ENCODE measurements around the gene CDA.

The CDA gene

GRCh38 chr1:20588634-20589225 lies at the start of gene CDA:
TSS of gene CDA (plus strand) at chr1:20589097. CDS start at chr1:20589130, 33 bp downstream.
- peak within 1 kb of the TSS; percentile 68 to 79 (median 78) for H3K4me3 Mint-ChIP-seq
- no peak for TF ChIP-seq CTCF (IDR thresholded peaks at IDR 0.05; ENCODE audit: unreplicated experiment in 3 of 3)
- H3K27ac Mint-ChIP-seq, result peak within 1 kb of the TSS; percentile 96 to 98 (median 98)
- H3K36me3 Mint-ChIP-seq (ENCODE audit: low read depth), result no peaks in the 10 kb centered on the region
- H3K4me1 Mint-ChIP-seq, result peaks cover 18% of the 10 kb centered on the region
- H3K27me3 Mint-ChIP-seq (ENCODE audit: low read depth), result peaks cover 6% of the 10 kb centered on the region
- no peaks in the 10 kb centered on the region for H3K9me3 Mint-ChIP-seq

- Mint-ChIP-seq H3K4me1 (no peaks in the 10 kb centered on the region), H3K36me3 (ENCODE audit: low read depth) (no peaks in the 10 kb centered on the region), H3K27ac (no peak overlapping the region), H3K4me3 (no peak overlapping the region), H3K27me3 (ENCODE audit: low read depth) (peaks cover 69% of the 10 kb centered on the region), H3K9me3 (no peaks in the 10 kb centered on the region)
- no peak for TF ChIP-seq CTCF (IDR thresholded peaks at IDR 0.05; ENCODE audit: unreplicated experiment in 3 of 3)
These were observed 48.6 kb upstream of the CDA start for GRCh38 chr1:20540281-20540680.

- TF ChIP-seq CTCF (IDR thresholded peaks at IDR 0.05; ENCODE audit: unreplicated experiment in 3 of 3), result no peak
These were observed 42.3 kb upstream of the CDA start for GRCh38 chr1:20546637-20547036.

GRCh38 chr1:20551161-20551560 lies 37.7 kb upstream of the CDA start:
- peaks cover 49% of the 10 kb centered on the region for H3K27me3 Mint-ChIP-seq (ENCODE audit: low read depth)
- peak overlapping the region; percentile 98 to 99 (median 98) for H3K27ac Mint-ChIP-seq
- peaks cover 26% of the 10 kb centered on the region for H3K4me1 Mint-ChIP-seq
- H3K4me3 Mint-ChIP-seq, result peak overlapping the region; percentile 88 to 92 (median 89)
- no peaks in the 10 kb centered on the region for H3K36me3 Mint-ChIP-seq (ENCODE audit: low read depth)
- no peak for TF ChIP-seq CTCF (IDR thresholded peaks at IDR 0.05; ENCODE audit: unreplicated experiment in 3 of 3)
- no peaks in the 10 kb centered on the region for H3K9me3 Mint-ChIP-seq

More at GRCh38 chr1:20546637-20547036, 42.3 kb upstream of the CDA start:
- Mint-ChIP-seq H3K4me1 (peaks cover 7% of the 10 kb centered on the region), H3K9me3 (no peaks in the 10 kb centered on the region), H3K36me3 (ENCODE audit: low read depth) (no peaks in the 10 kb centered on the region), H3K27me3 (ENCODE audit: low read depth) (peaks cover 47% of the 10 kb centered on the region), H3K4me3 (no peak overlapping the region), H3K27ac (no peak overlapping the region)

- no peaks in the 10 kb centered on the region for H3K36me3 Mint-ChIP-seq (ENCODE audit: low read depth)
These were observed 36.8 kb upstream of the CDA start, which contains the start of gene FAM43B for GRCh38 chr1:20551945-20552727. TSS of gene FAM43B (plus strand) at chr1:20552573. CDS start at chr1:20552974, 401 bp downstream.

More at GRCh38 chr1:20551945-20552727, 36.8 kb upstream of the CDA start, which contains the start of gene FAM43B:
- H3K27ac Mint-ChIP-seq, result peak within 1 kb of the TSS; percentile 98 to 99 (median 98)
- H3K27me3 Mint-ChIP-seq (ENCODE audit: low read depth), result peaks cover 43% of the 10 kb centered on the region
- TF ChIP-seq CTCF (IDR thresholded peaks at IDR 0.05; ENCODE audit: unreplicated experiment in 3 of 3), result no peak
- H3K9me3 Mint-ChIP-seq, result no peaks in the 10 kb centered on the region
- H3K4me3 Mint-ChIP-seq, result peak within 1 kb of the TSS; percentile 88 to 92 (median 89)
- H3K4me1 Mint-ChIP-seq, result peaks cover 26% of the 10 kb centered on the region

Measured in nephron (organoid).